Panc1 (cell line): ENCODE measurements around the gene SGPP2. TPM values are rescaled to one million over a fixed set of nuclear protein-coding genes. Genes with fewer than 3 reads are reported as not detected.

Experiments used
- ATAC-seq: fragments of 200-7000 bp; cut with Tn5 transposase; 2 replicates; pipeline ENCODE4 v1.9.1; 2020; ENCODE audit warnings: mild to moderate bottlenecking, moderate library complexity
- BruUV-seq: library from RNA; stranded (reverse); fragments of 400-500 nt; replicated peaks from 2 replicates; lab custom pipeline; 2021; lab: Mats Ljungman, UMichigan
- CTCF ChIA-PET: fragments of 300-600 bp; sonication (Branson Sonifier 250); formaldehyde crosslinking; loops from one replicate; lab custom pipeline; 2022; ENCODE audit warnings: antibody characterized with exemption; lab: Charles Lee
- POLR2A ChIA-PET: fragments of 300-600 bp; sonication (Branson Sonifier 250); formaldehyde crosslinking; loops from one replicate; lab custom pipeline; 2022; ENCODE audit warnings: antibody characterized with exemption; lab: Charles Lee
- DNase-seq: peaks from one replicate; pipeline ENCODE4 v3.0.0-alpha.2; 2010; ENCODE audit warnings: low read depth, low spot score
- H3K27ac ChIP-seq: 2 replicates; pipeline ENCODE4 v1.5.1; 2011; ENCODE audit warnings: mild to moderate bottlenecking, low read length, inconsistent platforms
- H3K27me3 ChIP-seq: fragments of 200-500 bp; sonication (Bioruptor generic); 2 replicates; pipeline ENCODE4 v1.6.0; 2014; ENCODE audit warnings: low read length, inconsistent platforms; ENCODE audit not compliant: control insufficient read depth, insufficient read depth
- H3K36me3 ChIP-seq: fragments of 200-500 bp; sonication (Bioruptor generic); 2 replicates; pipeline ENCODE4 v1.5.1; 2014; ENCODE audit warnings: inconsistent platforms, mild to moderate bottlenecking, low read length, moderate library complexity; ENCODE audit not compliant: control insufficient read depth, insufficient read depth
- H3K4me1 ChIP-seq: 2 replicates; pipeline ENCODE4 v1.5.1; 2011; ENCODE audit warnings: inconsistent platforms, mild to moderate bottlenecking, low read length, moderate library complexity; ENCODE audit not compliant: control insufficient read depth, insufficient read depth
- H3K4me3 ChIP-seq, 2 experiments: 2 replicates each; pipeline ENCODE4 v1.5.1; 2011 to 2012; ENCODE audit warnings: low read depth in 2 of 2, low read length in 2 of 2, mild to moderate bottlenecking in 2 of 2, inconsistent platforms in 1 of 2, moderate library complexity in 1 of 2
- H3K9me3 ChIP-seq: fragments of 200-500 bp; sonication (Bioruptor generic); 2 replicates; pipeline ENCODE4 v1.5.1; 2014; ENCODE audit warnings: low read depth, mild to moderate bottlenecking, inconsistent platforms, low read length, moderate library complexity; ENCODE audit not compliant: control insufficient read depth, insufficient read depth
- CTCF ChIP-seq: fragments of 450-650 bp; IDR thresholded peaks from 2 replicates; pipeline ENCODE4 v1.5.1; 2017; ENCODE audit warnings: mild to moderate bottlenecking
- POLR2AphosphoS5 ChIP-seq: IDR thresholded peaks from 2 replicates; pipeline ENCODE4 v1.6.1; 2012; ENCODE audit warnings: mild to moderate bottlenecking, low read depth, low read length, moderate library complexity
- SIN3A ChIP-seq: IDR thresholded peaks from 2 replicates; pipeline ENCODE4 v1.6.1; 2012; ENCODE audit warnings: low read depth, mild to moderate bottlenecking, low read length, moderate library complexity, borderline replicate concordance; ENCODE audit not compliant: insufficient read depth
- TCF7L2 ChIP-seq: IDR thresholded peaks from 2 replicates; pipeline ENCODE4 v1.6.1; 2011; ENCODE audit warnings: mild to moderate bottlenecking, low read depth, low read length, inconsistent platforms
- in situ Hi-C: cut with HindIII; loops from 2 replicates; pipeline ENCODE4 v1.10.0; 2016; ENCODE audit warnings: low sequenced_read_pairs, low pct_unique_long_range_greater_than_20kb
- intact Hi-C: fragments of 100-400 bp; cut with micrococcal nuclease; formaldehyde crosslinking; loops from one replicate; pipeline ENCODE4 v1.10.0; 2022; ENCODE audit not compliant: unreplicated experiment
- total RNA-seq: library from RNA; stranded (reverse); gene quantifications from one replicate; pipeline ENCODE4 v1.2.1, GENCODE V29; 2021; ENCODE audit not compliant: unreplicated experiment
- TF ChIP-seq, protein P1 (sequence below), 2 experiments: IDR thresholded peaks; 2 replicates each; pipeline ENCODE4 v1.6.1; 2011 to 2012; ENCODE audit warnings: low read depth in 2 of 2, control low read depth in 1 of 2, low read length in 1 of 2, mild to moderate bottlenecking in 1 of 2, moderate library complexity in 1 of 2; ENCODE audit not compliant: insufficient read depth in 1 of 2

The SGPP2 gene
- total RNA-seq, 1 experiment from 2014 or later = 0.05 TPM

GRCh38 chr2:222568865-222569264, 144.5 kb downstream of the SGPP2 start:
- TF ChIP-seq POLR2AphosphoS5 (no peak), TCF7L2 (no peak), CTCF (no peak), SIN3A (no peak)
- TF ChIP-seq, protein P1, sequence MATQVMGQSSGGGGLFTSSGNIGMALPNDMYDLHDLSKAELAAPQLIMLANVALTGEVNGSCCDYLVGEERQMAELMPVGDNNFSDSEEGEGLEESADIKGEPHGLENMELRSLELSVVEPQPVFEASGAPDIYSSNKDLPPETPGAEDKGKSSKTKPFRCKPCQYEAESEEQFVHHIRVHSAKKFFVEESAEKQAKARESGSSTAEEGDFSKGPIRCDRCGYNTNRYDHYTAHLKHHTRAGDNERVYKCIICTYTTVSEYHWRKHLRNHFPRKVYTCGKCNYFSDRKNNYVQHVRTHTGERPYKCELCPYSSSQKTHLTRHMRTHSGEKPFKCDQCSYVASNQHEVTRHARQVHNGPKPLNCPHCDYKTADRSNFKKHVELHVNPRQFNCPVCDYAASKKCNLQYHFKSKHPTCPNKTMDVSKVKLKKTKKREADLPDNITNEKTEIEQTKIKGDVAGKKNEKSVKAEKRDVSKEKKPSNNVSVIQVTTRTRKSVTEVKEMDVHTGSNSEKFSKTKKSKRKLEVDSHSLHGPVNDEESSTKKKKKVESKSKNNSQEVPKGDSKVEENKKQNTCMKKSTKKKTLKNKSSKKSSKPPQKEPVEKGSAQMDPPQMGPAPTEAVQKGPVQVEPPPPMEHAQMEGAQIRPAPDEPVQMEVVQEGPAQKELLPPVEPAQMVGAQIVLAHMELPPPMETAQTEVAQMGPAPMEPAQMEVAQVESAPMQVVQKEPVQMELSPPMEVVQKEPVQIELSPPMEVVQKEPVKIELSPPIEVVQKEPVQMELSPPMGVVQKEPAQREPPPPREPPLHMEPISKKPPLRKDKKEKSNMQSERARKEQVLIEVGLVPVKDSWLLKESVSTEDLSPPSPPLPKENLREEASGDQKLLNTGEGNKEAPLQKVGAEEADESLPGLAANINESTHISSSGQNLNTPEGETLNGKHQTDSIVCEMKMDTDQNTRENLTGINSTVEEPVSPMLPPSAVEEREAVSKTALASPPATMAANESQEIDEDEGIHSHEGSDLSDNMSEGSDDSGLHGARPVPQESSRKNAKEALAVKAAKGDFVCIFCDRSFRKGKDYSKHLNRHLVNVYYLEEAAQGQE (IDR thresholded peaks at IDR 0.05; ENCODE audit: insufficient read depth in 1 of 2, low read depth in 2 of 2, low read length in 1 of 2) = no peak
- no peak overlapping the region for H3K27ac ChIP-seq
- in situ Hi-C loops (no loop called here), intact Hi-C loops (no loop called here)
- DNase-seq (no peak), ATAC-seq (no peak)
- no peaks in the 10 kb centered on the region for H3K27me3 ChIP-seq
- CTCF ChIA-PET = no interaction called here
- H3K4me3 ChIP-seq = no peak overlapping the region
- no TSS peak for BruUV-seq
- H3K9me3 ChIP-seq = no peaks in the 10 kb centered on the region
- no peaks in the 10 kb centered on the region for H3K4me1 ChIP-seq
- POLR2A ChIA-PET = no interaction called here
- peaks cover 10% of the 10 kb centered on the region for H3K36me3 ChIP-seq

- BruUV-seq = no TSS peak
- Histone ChIP-seq H3K27me3 (no peaks in the 10 kb centered on the region), H3K36me3 (peaks cover 10% of the 10 kb centered on the region), H3K4me3 (no peak overlapping the region), H3K9me3 (no peaks in the 10 kb centered on the region), H3K4me1 (no peaks in the 10 kb centered on the region), H3K27ac (no peak overlapping the region)
- ATAC-seq (no peak), DNase-seq (no peak)
- ChIA-PET CTCF (no interaction called here), POLR2A (no interaction called here)
- in situ Hi-C loops (no loop called here), intact Hi-C loops (no loop called here)
- TF ChIP-seq CTCF = no peak
Observed at GRCh38 chr2:222569826-222570225, 145.5 kb downstream of the SGPP2 start.
